ENCODE data around the gene INO80D.
"Not testable (repeated sequence)": the region's sequence is repeated elsewhere in the genome, so short reads cannot be mapped to it uniquely, and the experiment has no call there.

INO80D gene

GRCh38 chr2:205989271-205990071 is 96.5 kb downstream of the INO80D start:
- TF ChIP-seq FOXP2 (optimal IDR thresholded peaks at IDR 0.05; ENCODE audit: control extremely low read depth, extremely low read length, insufficient read depth) (no peak), POLR2AphosphoS5 (IDR thresholded peaks at IDR 0.05; ENCODE audit: borderline replicate concordance, low read depth, low read length) (no peak), EZH2 (IDR thresholded peaks at IDR 0.05) (no peak)
- no peak overlapping the region for H3K27ac ChIP-seq
- no peaks in the 10 kb centered on the region; the same call in 1 of the 2 replicates for H3K36me3 ChIP-seq (ENCODE audit: insufficient read depth, low read length)
- H3K9ac ChIP-seq (ENCODE audit: insufficient read length), result no peak overlapping the region
- H3K9me3 ChIP-seq (ENCODE audit: low read depth, low read length), result no peaks in the 10 kb centered on the region
- no peak for DNase-seq (ENCODE audit: low read depth, low spot score)
- no peak overlapping the region for H3K4me3 ChIP-seq

- H3K4me3 ChIP-seq; H3K36me3 ChIP-seq (ENCODE audit: insufficient read depth, low read length); H3K9me3 ChIP-seq (ENCODE audit: low read depth, low read length); DNase-seq (ENCODE audit: low read depth, low spot score); H3K27ac ChIP-seq; H3K9ac ChIP-seq (ENCODE audit: insufficient read length): not testable (repeated sequence)
These were observed 97.3 kb downstream of the INO80D start for GRCh38 chr2:205988681-205989080.

GRCh38 chr2:205988274-205988673 is 97.7 kb downstream of the INO80D start:
- H3K9ac ChIP-seq (ENCODE audit: insufficient read length), result no peak overlapping the region
- no peaks in the 10 kb centered on the region; the same call in 1 of the 2 replicates for H3K36me3 ChIP-seq (ENCODE audit: insufficient read depth, low read length)
- no peaks in the 10 kb centered on the region for H3K9me3 ChIP-seq (ENCODE audit: low read depth, low read length)
- no peak overlapping the region for H3K27ac ChIP-seq
- TF ChIP-seq FOXP2 (optimal IDR thresholded peaks at IDR 0.05; ENCODE audit: control extremely low read depth, extremely low read length, insufficient read depth), result no peak
- TF ChIP-seq POLR2AphosphoS5 (IDR thresholded peaks at IDR 0.05; ENCODE audit: borderline replicate concordance, low read depth, low read length), result no peak
- TF ChIP-seq EZH2 (IDR thresholded peaks at IDR 0.05), result no peak
- no peak for DNase-seq (ENCODE audit: low read depth, low spot score)
- H3K4me3 ChIP-seq, result no peak overlapping the region

GRCh38 chr2:205986334-205986733 is 99.6 kb downstream of the INO80D start:
- not testable (repeated sequence) for H3K36me3 ChIP-seq (ENCODE audit: insufficient read depth, low read length); H3K9ac ChIP-seq (ENCODE audit: insufficient read length); H3K4me3 ChIP-seq; H3K9me3 ChIP-seq (ENCODE audit: low read depth, low read length); DNase-seq (ENCODE audit: low read depth, low spot score); H3K27ac ChIP-seq

GRCh38 chr2:205984381-205984780 is 101.6 kb downstream of the INO80D start:
- Histone ChIP-seq H3K4me3 (no peak overlapping the region), H3K9ac (ENCODE audit: insufficient read length) (no peak overlapping the region), H3K27ac (no peak overlapping the region), H3K36me3 (ENCODE audit: insufficient read depth, low read length) (no peaks in the 10 kb centered on the region), H3K9me3 (ENCODE audit: low read depth, low read length) (no peaks in the 10 kb centered on the region)
- TF ChIP-seq EZH2 (IDR thresholded peaks at IDR 0.05) (no peak), POLR2AphosphoS5 (IDR thresholded peaks at IDR 0.05; ENCODE audit: borderline replicate concordance, low read depth, low read length) (no peak), FOXP2 (optimal IDR thresholded peaks at IDR 0.05; ENCODE audit: control extremely low read depth, extremely low read length, insufficient read depth) (no peak)
- DNase-seq (ENCODE audit: low read depth, low spot score), result no peak

- Histone ChIP-seq H3K27ac (no peak overlapping the region), H3K36me3 (ENCODE audit: insufficient read depth, low read length) (no peaks in the 10 kb centered on the region), H3K9ac (ENCODE audit: insufficient read length) (no peak overlapping the region), H3K9me3 (ENCODE audit: low read depth, low read length) (no peaks in the 10 kb centered on the region), H3K4me3 (no peak overlapping the region)
- no peak for TF ChIP-seq EZH2 (IDR thresholded peaks at IDR 0.05)
- no peak for TF ChIP-seq FOXP2 (optimal IDR thresholded peaks at IDR 0.05; ENCODE audit: control extremely low read depth, extremely low read length, insufficient read depth)
- no peak for TF ChIP-seq POLR2AphosphoS5 (IDR thresholded peaks at IDR 0.05; ENCODE audit: borderline replicate concordance, low read depth, low read length)
- DNase-seq (ENCODE audit: low read depth, low spot score), result no peak
These were observed 103.1 kb downstream of the INO80D start for GRCh38 chr2:205982776-205983327.

- not testable (repeated sequence) for H3K36me3 ChIP-seq (ENCODE audit: insufficient read depth, low read length)
These were observed 107.2 kb downstream of the INO80D start for GRCh38 chr2:205978728-205979127.

GRCh38 chr2:205977699-205978098 is 108.3 kb downstream of the INO80D start:
- not testable (repeated sequence) for H3K4me3 ChIP-seq; H3K36me3 ChIP-seq (ENCODE audit: insufficient read depth, low read length); H3K9ac ChIP-seq (ENCODE audit: insufficient read length); DNase-seq (ENCODE audit: low read depth, low spot score); H3K27ac ChIP-seq; H3K9me3 ChIP-seq (ENCODE audit: low read depth, low read length)

More at GRCh38 chr2:205978728-205979127, 107.2 kb downstream of the INO80D start:
- H3K27ac ChIP-seq; H3K4me3 ChIP-seq; H3K9ac ChIP-seq (ENCODE audit: insufficient read length); H3K9me3 ChIP-seq (ENCODE audit: low read depth, low read length); DNase-seq (ENCODE audit: low read depth, low spot score): not testable (repeated sequence)

GRCh38 chr2:205976934-205977659 is 108.9 kb downstream of the INO80D start:
- not testable (repeated sequence) for H3K36me3 ChIP-seq (ENCODE audit: insufficient read depth, low read length); H3K4me3 ChIP-seq; H3K9me3 ChIP-seq (ENCODE audit: low read depth, low read length); DNase-seq (ENCODE audit: low read depth, low spot score); H3K9ac ChIP-seq (ENCODE audit: insufficient read length); H3K27ac ChIP-seq

Measured in SK-N-MC (cell line).